GM12892 (cell line): ENCODE results near the gene LHFPL3.

Source experiments
- POLR2A ChIP-seq: IDR thresholded peaks from 2 replicates; pipeline ENCODE4 v1.6.1; 2011; ENCODE audit warnings: low read depth, low read length, control low read depth
- POLR2AphosphoS5 ChIP-seq: IDR thresholded peaks from 2 replicates; pipeline ENCODE4 v1.6.1; 2011; ENCODE audit warnings: low read depth, low read length, control low read depth
- TAF1 ChIP-seq: IDR thresholded peaks from 2 replicates; pipeline ENCODE4 v1.6.1; 2011; ENCODE audit warnings: low read depth, mild to moderate bottlenecking, control low read depth, low read length, borderline replicate concordance

DNA sequence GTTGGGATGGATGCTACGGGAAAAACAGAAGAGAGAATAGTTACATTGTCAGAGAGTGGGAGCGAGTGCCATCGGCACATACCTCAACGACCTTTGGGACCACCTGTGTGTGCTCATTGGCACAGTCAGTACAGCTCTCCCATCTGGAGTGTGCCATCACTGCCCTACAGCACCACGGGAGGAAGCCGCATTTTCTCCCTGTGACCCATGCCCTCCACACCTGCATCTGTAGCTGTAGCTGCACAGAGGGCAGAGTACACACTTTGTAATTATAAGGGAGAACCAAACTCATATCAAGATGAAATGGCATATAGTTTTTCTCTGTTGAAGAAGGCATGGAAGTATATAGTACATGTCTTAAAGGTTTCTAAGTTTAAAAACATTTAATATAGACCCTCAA is 207.4 kb downstream of the LHFPL3 start:
- TF ChIP-seq POLR2AphosphoS5 (no peak), POLR2A (no peak), TAF1 (no peak)
